Common myeloid progenitor, CD34-positive (primary cell): ENCODE measurements around the gene EPS8.

ENCODE experiments used
- CTCF ChIA-PET: fragments of 350-600 bp; sonication (Branson Sonifier 250); formaldehyde crosslinking; loops from one replicate; lab custom pipeline; 2021; ENCODE audit warnings: antibody characterized with exemption; lab: Charles Lee
- POLR2A ChIA-PET: fragments of 350-600 bp; sonication (Branson Sonifier 250); formaldehyde crosslinking; loops from one replicate; lab custom pipeline; 2021; ENCODE audit warnings: antibody characterized with exemption; lab: Charles Lee
- DNase-seq, 3 donors: peaks; one replicate each; pipeline versions ENCODE4 v3.0.0 to v3.0.0-alpha.2; 2013
- H3K27ac ChIP-seq, 2 experiments: 1 replicate in 1 of 2; 2 replicates in 1 of 2; pipeline ENCODE4 v1.7.0; 2013; ENCODE audit warnings: inconsistent platforms in 2 of 2, low read length in 2 of 2, mild to moderate bottlenecking in 2 of 2, low read depth in 1 of 2, moderate library complexity in 1 of 2; ENCODE audit not compliant: severe bottlenecking in 2 of 2, insufficient read depth in 1 of 2, poor library complexity in 1 of 2
- H3K27me3 ChIP-seq, 5 experiments: replicated peaks in 2 of 5; 1 replicate in 3 of 5; 2 replicates in 2 of 5; pipeline versions ENCODE4 v1.6.1 to v1.7.0; 2013; ENCODE audit warnings: low read length in 4 of 5, mild to moderate bottlenecking in 2 of 5, moderate library complexity in 2 of 5, inconsistent platforms in 1 of 5; ENCODE audit not compliant: insufficient read depth in 5 of 5, control insufficient read depth in 4 of 5
- H3K36me3 ChIP-seq, 4 experiments: 1 replicate in 2 of 4; 2 replicates in 2 of 4; pipeline versions ENCODE4 v1.6.1 to v1.7.0; 2013; ENCODE audit warnings: low read length in 3 of 4, control low read depth in 1 of 4, mild to moderate bottlenecking in 1 of 4; ENCODE audit not compliant: control insufficient read depth in 4 of 4, insufficient read depth in 4 of 4
- H3K4me1 ChIP-seq, 4 experiments: 1 replicate in 3 of 4; 2 replicates in 1 of 4; pipeline versions ENCODE4 v1.6.1 to v1.7.1; 2013; ENCODE audit warnings: low read length in 3 of 4, mild to moderate bottlenecking in 3 of 4, control low read depth in 1 of 4, inconsistent platforms in 1 of 4, moderate library complexity in 1 of 4; ENCODE audit not compliant: control insufficient read depth in 4 of 4, insufficient read depth in 4 of 4; ENCODE audit errors: control extremely low read depth in 1 of 4
- H3K4me3 ChIP-seq, 7 experiments: 1 replicate in 4 of 7; 2 replicates in 3 of 7; pipeline versions ENCODE4 v1.5.1 to v1.7.0; 2013; ENCODE audit warnings: mild to moderate bottlenecking in 7 of 7, low read length in 6 of 7, moderate library complexity in 6 of 7, inconsistent platforms in 2 of 7, low read depth in 2 of 7, control low read depth in 1 of 7; ENCODE audit not compliant: insufficient read depth in 4 of 7, control insufficient read depth in 1 of 7; ENCODE audit errors: extremely low read depth in 1 of 7
- H3K9me3 ChIP-seq, 5 experiments: 1 replicate in 4 of 5; 2 replicates in 1 of 5; pipeline versions ENCODE4 v1.6.1 to v1.7.1; 2013; ENCODE audit warnings: low read length in 4 of 5, mild to moderate bottlenecking in 2 of 5, inconsistent platforms in 1 of 5, low read depth in 1 of 5, moderate library complexity in 1 of 5; ENCODE audit not compliant: control insufficient read depth in 4 of 5, insufficient read depth in 2 of 5; ENCODE audit errors: control extremely low read depth in 1 of 5
- WGBS: methylation state at CpG from one replicate; pipeline ENCODE4 v1.1.5; 2013; ENCODE audit not compliant: insufficient coverage; 5-methylcytosine and 5-hydroxymethylcytosine counted together

EPS8 gene

GRCh38 chr12:15698377-15698871, 90.8 kb downstream of the EPS8 start:
- Histone ChIP-seq H3K27me3 (no peaks in the 10 kb centered on the region), H3K4me3 (no peak overlapping the region), H3K27ac (no peak overlapping the region), H3K4me1 (peaks cover 7 to 51% (median 18%) of the 10 kb centered on the region in 4 experiments), H3K36me3 (no peaks in the 10 kb centered on the region), H3K9me3 (peaks cover 0 to 3% (median 0%) of the 10 kb centered on the region in 5 experiments)
- ChIA-PET POLR2A (no interaction called here), CTCF (interaction anchor here (0.7 kb wide), 1 partner anchor 77 kb away, joined by 3 read pairs; no protein-coding TSS in a partner anchor)
- 100% methylated on average over 1 of the region's 3 CpGs for WGBS
- DNase-seq: peak in 1 of 3 donors; percentile 27

GRCh38 chr12:15697201-15697600, 92.0 kb downstream of the EPS8 start:
- Histone ChIP-seq H3K27me3 (no peaks in the 10 kb centered on the region), H3K36me3 (no peaks in the 10 kb centered on the region), H3K4me1 (peaks cover 7 to 51% (median 18%) of the 10 kb centered on the region in 4 experiments), H3K27ac (no peak overlapping the region), H3K4me3 (peak overlapping the region in 1 of 7 experiments; percentile 4), H3K9me3 (peaks cover 0 to 6% (median 0%) of the 10 kb centered on the region in 5 experiments)
- WGBS: no CpG with 5 or more reads among the region's 2 CpGs
- CTCF ChIA-PET: no interaction called here
- peak in 2 of 3 donors; percentile 13 to 36 for DNase-seq
- POLR2A ChIA-PET: no interaction called here

- POLR2A ChIA-PET: no interaction called here
- peaks cover 5 to 40% (median 21%) of the 10 kb centered on the region in 4 experiments for H3K4me1 ChIP-seq
- no peak overlapping the region for H3K4me3 ChIP-seq
- WGBS: 100% methylated on average over 1 of the region's 2 CpGs
- H3K27ac ChIP-seq: no peak overlapping the region
- CTCF ChIA-PET: interaction anchor here (1.0 kb wide), 1 partner anchor 107 kb away, joined by 3 read pairs; no protein-coding TSS in a partner anchor
- no peaks in the 10 kb centered on the region for H3K27me3 ChIP-seq
- no peaks in the 10 kb centered on the region for H3K36me3 ChIP-seq
- peaks cover 0 to 6% (median 0%) of the 10 kb centered on the region in 5 experiments for H3K9me3 ChIP-seq
- no peak for DNase-seq
Observed at GRCh38 chr12:15693228-15693911, 95.8 kb downstream of the EPS8 start.

GRCh38 chr12:15691388-15691787, 97.8 kb downstream of the EPS8 start:
- Histone ChIP-seq H3K4me1 (peaks cover 2 to 31% (median 20%) of the 10 kb centered on the region in 4 experiments), H3K4me3 (no peak overlapping the region), H3K9me3 (peaks cover 0 to 6% (median 0%) of the 10 kb centered on the region in 5 experiments), H3K36me3 (no peaks in the 10 kb centered on the region), H3K27me3 (no peaks in the 10 kb centered on the region), H3K27ac (no peak overlapping the region)
- 100% methylated on average over 3 of the region's 4 CpGs for WGBS
- POLR2A ChIA-PET: no interaction called here
- CTCF ChIA-PET: no interaction called here
- no peak for DNase-seq

GRCh38 chr12:15690320-15690719, 98.9 kb downstream of the EPS8 start:
- H3K27me3 ChIP-seq: no peaks in the 10 kb centered on the region
- CTCF ChIA-PET: no interaction called here
- peaks cover 2 to 31% (median 20%) of the 10 kb centered on the region in 4 experiments for H3K4me1 ChIP-seq
- no CpG with 5 or more reads among the region's 1 CpG for WGBS
- POLR2A ChIA-PET: no interaction called here
- no peak overlapping the region for H3K27ac ChIP-seq
- no peak for DNase-seq
- H3K4me3 ChIP-seq: no peak overlapping the region
- H3K36me3 ChIP-seq: no peaks in the 10 kb centered on the region
- peaks cover 0 to 6% (median 0%) of the 10 kb centered on the region in 5 experiments for H3K9me3 ChIP-seq

GRCh38 chr12:15689751-15690191, 99.4 kb downstream of the EPS8 start:
- H3K4me3 ChIP-seq: no peak overlapping the region
- peaks cover 0 to 6% (median 0%) of the 10 kb centered on the region in 5 experiments for H3K9me3 ChIP-seq
- no peak overlapping the region for H3K27ac ChIP-seq
- H3K4me1 ChIP-seq: peaks cover 2 to 31% (median 20%) of the 10 kb centered on the region in 4 experiments
- POLR2A ChIA-PET: no interaction called here
- CTCF ChIA-PET: no interaction called here
- DNase-seq: peak in 1 of 3 donors; percentile 37
- H3K36me3 ChIP-seq: no peaks in the 10 kb centered on the region
- no peaks in the 10 kb centered on the region for H3K27me3 ChIP-seq
- no CpG with 5 or more reads among the region's 4 CpGs for WGBS
